ENCODE measurements around the gene C11orf86. TPM values are rescaled to one million over a fixed set of nuclear protein-coding genes. Genes with fewer than 3 reads are reported as not detected.

Gene C11orf86
- total RNA-seq, 4 donors from 2014 or later, result not detected

GRCh38 chr11:66976925-66977324 lies 1.8 kb downstream of the C11orf86 start:
- no peak for TF ChIP-seq CTCF (IDR thresholded peaks at IDR 0.05; ENCODE audit: low read depth)

- TF ChIP-seq CTCF (IDR thresholded peaks at IDR 0.05; ENCODE audit: low read depth), result no peak
Measured at GRCh38 chr11:66978229-66978628, 3.1 kb downstream of the C11orf86 start.

- TF ChIP-seq CTCF (IDR thresholded peaks at IDR 0.05; ENCODE audit: low read depth), result no peak
Measured at GRCh38 chr11:66978717-66979116, 3.6 kb downstream of the C11orf86 start.

- TF ChIP-seq CTCF (IDR thresholded peaks at IDR 0.05; ENCODE audit: low read depth), result no peak
Measured at GRCh38 chr11:66979336-66979980, 4.4 kb downstream of the C11orf86 start.

GRCh38 chr11:66981976-66982578 lies 7.0 kb downstream of the C11orf86 start:
- no peak for TF ChIP-seq CTCF (IDR thresholded peaks at IDR 0.05; ENCODE audit: low read depth)

GRCh38 chr11:66983275-66983924 lies 8.3 kb downstream of the C11orf86 start:
- no peak for TF ChIP-seq CTCF (IDR thresholded peaks at IDR 0.05; ENCODE audit: low read depth)

GRCh38 chr11:66985508-66986177 lies 10.5 kb downstream of the C11orf86 start:
- no peak for TF ChIP-seq CTCF (IDR thresholded peaks at IDR 0.05; ENCODE audit: low read depth)
